ENCODE measurements around the gene MAST3.

- TF ChIP-seq POLR2AphosphoS5 (IDR thresholded peaks at IDR 0.05; ENCODE audit: insufficient read depth, low read depth, low read length) (no peak), POLR2A (IDR thresholded peaks at IDR 0.05; ENCODE audit: low read depth, low read length) (no peak), MAX (IDR thresholded peaks at IDR 0.05; ENCODE audit: insufficient read depth, insufficient read length) (no peak), CTCF (IDR thresholded peaks at IDR 0.05; ENCODE audit: extremely low read depth in 1 of 2, insufficient read depth in 1 of 2, low read depth in 1 of 2, low read length in 2 of 2) (no peak), JUN (IDR thresholded peaks at IDR 0.05; ENCODE audit: borderline replicate concordance, insufficient read depth, insufficient read length, low read depth) (no peak), MYC (IDR thresholded peaks at IDR 0.05; ENCODE audit: low read depth, low read length) (no peak), EZH2 (IDR thresholded peaks at IDR 0.05; ENCODE audit: borderline replicate concordance, low read depth, low read length, severe bottlenecking) (no peak), GATA2 (IDR thresholded peaks at IDR 0.05; ENCODE audit: insufficient read depth, insufficient read length, low read depth, low read length) (no peak)
These were observed 77.4 kb downstream of the MAST3 start for GRCh38 chr19:18174983-18175382.

All from endothelial cell of umbilical vein (primary cell).